ENCODE results near the gene TMEM63C. TPM values are rescaled to one million over a fixed set of nuclear protein-coding genes. Genes with fewer than 3 reads are reported as not detected.

Gene TMEM63C
- total RNA-seq, 2 experiments from 2014 or later = 0.79 to 6.6 TPM

GRCh38 chr14:77275601-77276017, 94.0 kb downstream of the TMEM63C start:
- H2AFZ ChIP-seq (ENCODE audit: low read length) = no peak overlapping the region
- no peak overlapping the region for H3K27ac ChIP-seq (ENCODE audit: low read depth, low read length, poor library complexity, severe bottlenecking)
- H3K4me3 ChIP-seq (ENCODE audit: low read depth, low read length, poor library complexity, severe bottlenecking) = no peak overlapping the region
- ChIA-PET POLR2A (interaction anchor here (1.0 kb wide), 1 partner anchor 8 kb away, joined by 4 read pairs; no protein-coding TSS in a partner anchor), CTCF (ENCODE audit: unreplicated experiment) (no interaction called here)
- H3K36me3 ChIP-seq (ENCODE audit: insufficient read depth, low read length) = no peaks in the 10 kb centered on the region
- H3K9me2 ChIP-seq (ENCODE audit: insufficient read depth, low read length) = no peaks in the 10 kb centered on the region
- H3K4me1 ChIP-seq (ENCODE audit: insufficient read depth, low read length, poor library complexity, severe bottlenecking) = peaks cover 7% of the 10 kb centered on the region
- H3K79me2 ChIP-seq (ENCODE audit: insufficient read depth, low read depth, low read length) = no peaks in the 10 kb centered on the region
- intact Hi-C loops (cut with micrococcal nuclease; ENCODE audit: unreplicated experiment) = no loop called here
- DNase-seq (ENCODE audit: low spot score) = no peak
- H4K20me1 ChIP-seq (ENCODE audit: insufficient read depth, low read length) = no peaks in the 10 kb centered on the region
- H3K4me2 ChIP-seq (ENCODE audit: low read length) = no peak overlapping the region
- H3K9me3 ChIP-seq (ENCODE audit: low read length) = no peaks in the 10 kb centered on the region
- TF ChIP-seq EZH2phosphoT487 (IDR thresholded peaks at IDR 0.05; ENCODE audit: borderline replicate concordance, low read depth, low read length) (no peak), CTCF (conservative IDR thresholded peaks at IDR 0.05; ENCODE audit: low read length) (no peak)
- BruUV-seq (replicated peaks) = no TSS peak

GRCh38 chr14:77276295-77276935, 94.8 kb downstream of the TMEM63C start:
- no peak overlapping the region for H3K4me3 ChIP-seq (ENCODE audit: low read depth, low read length, poor library complexity, severe bottlenecking)

More at GRCh38 chr14:77276295-77276935, 94.8 kb downstream of the TMEM63C start:
- Histone ChIP-seq H2AFZ (ENCODE audit: low read length) (no peak overlapping the region), H3K27ac (ENCODE audit: low read depth, low read length, poor library complexity, severe bottlenecking) (no peak overlapping the region), H4K20me1 (ENCODE audit: insufficient read depth, low read length) (no peaks in the 10 kb centered on the region), H3K4me2 (ENCODE audit: low read length) (no peak overlapping the region), H3K4me1 (ENCODE audit: insufficient read depth, low read length, poor library complexity, severe bottlenecking) (peaks cover 7% of the 10 kb centered on the region), H3K9me2 (ENCODE audit: insufficient read depth, low read length) (no peaks in the 10 kb centered on the region), H3K36me3 (ENCODE audit: insufficient read depth, low read length) (no peaks in the 10 kb centered on the region), H3K9me3 (ENCODE audit: low read length) (no peaks in the 10 kb centered on the region), H3K79me2 (ENCODE audit: insufficient read depth, low read depth, low read length) (no peaks in the 10 kb centered on the region)
- intact Hi-C loops (cut with micrococcal nuclease; ENCODE audit: unreplicated experiment) = no loop called here
- DNase-seq (ENCODE audit: low spot score) = no peak
- ChIA-PET CTCF (ENCODE audit: unreplicated experiment) (no interaction called here), POLR2A (no interaction called here)
- TF ChIP-seq CTCF (conservative IDR thresholded peaks at IDR 0.05; ENCODE audit: low read length) (no peak), EZH2phosphoT487 (IDR thresholded peaks at IDR 0.05; ENCODE audit: borderline replicate concordance, low read depth, low read length) (no peak)
- no TSS peak for BruUV-seq (replicated peaks)

All from OCI-LY7 (cell line).